WTC11 (cell line): Measurements from ENCODE around the gene GNAO1.

Source experiments
- FOXK1 ChIP-seq: sonication (generic); formaldehyde crosslinking; IDR thresholded peaks from 2 replicates; pipeline ENCODE4 v1.8.0; 2022; ENCODE audit warnings: mild to moderate bottlenecking, moderate library complexity, missing genetic modification reagents
- NR2C2 ChIP-seq: sonication (generic); formaldehyde crosslinking; IDR thresholded peaks from 2 replicates; pipeline ENCODE4 v1.8.0; 2022; ENCODE audit warnings: mild to moderate bottlenecking, missing genetic modification reagents
- SOX15 ChIP-seq: fragments of 250-450 bp; sonication (Bioruptor Pico); IDR thresholded peaks from 2 replicates; pipeline ENCODE4 v1.9.0; 2021; ENCODE audit warnings: mild to moderate bottlenecking
- TF ChIP-seq, protein P1 (sequence below): fragments of 200-600 bp; IDR thresholded peaks from 2 replicates; pipeline ENCODE4 v1.8.0; 2022; ENCODE audit warnings: antibody characterized with exemption
- TF ChIP-seq, protein P2 (sequence below): sonication (generic); formaldehyde crosslinking; IDR thresholded peaks from 2 replicates; pipeline ENCODE4 v1.8.0; 2022; ENCODE audit warnings: missing genetic modification reagents
- TF ChIP-seq, protein P3 (sequence below): sonication (generic); formaldehyde crosslinking; IDR thresholded peaks from 2 replicates; pipeline ENCODE4 v1.8.0; 2022; ENCODE audit warnings: mild to moderate bottlenecking, missing genetic modification reagents
- TF ChIP-seq, protein P4 (sequence below): sonication (generic); formaldehyde crosslinking; IDR thresholded peaks from 2 replicates; pipeline ENCODE4 v1.8.0; 2022; ENCODE audit warnings: mild to moderate bottlenecking, missing genetic modification reagents
- TF ChIP-seq, protein P5 (sequence below): sonication (generic); formaldehyde crosslinking; IDR thresholded peaks from 2 replicates; pipeline ENCODE4 v1.8.1; 2022; ENCODE audit warnings: low read depth, missing genetic modification reagents, borderline replicate concordance
- TF ChIP-seq, protein P6 (sequence below): sonication (generic); formaldehyde crosslinking; IDR thresholded peaks from 2 replicates; pipeline ENCODE4 v1.8.0; 2023; ENCODE audit warnings: missing genetic modification reagents, mild to moderate bottlenecking, borderline replicate concordance

DNA sequence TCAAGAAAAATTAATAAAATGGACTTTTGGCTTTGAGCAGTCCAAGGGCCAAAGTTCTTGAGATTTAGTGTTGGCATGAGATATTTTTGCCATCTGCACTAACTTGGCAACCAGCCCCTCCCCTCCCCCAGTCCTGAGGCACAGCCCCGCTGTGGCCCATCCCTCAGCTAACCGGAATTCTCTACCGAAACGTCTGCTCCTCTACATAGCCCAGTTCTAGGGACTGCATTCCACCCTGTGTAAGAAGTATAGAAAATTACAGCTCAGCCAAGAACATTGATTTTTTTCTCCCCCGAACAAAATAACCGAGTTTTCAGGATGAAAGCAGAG lies 136.6 kb downstream of the GNAO1 start:
- TF ChIP-seq, protein P1, sequence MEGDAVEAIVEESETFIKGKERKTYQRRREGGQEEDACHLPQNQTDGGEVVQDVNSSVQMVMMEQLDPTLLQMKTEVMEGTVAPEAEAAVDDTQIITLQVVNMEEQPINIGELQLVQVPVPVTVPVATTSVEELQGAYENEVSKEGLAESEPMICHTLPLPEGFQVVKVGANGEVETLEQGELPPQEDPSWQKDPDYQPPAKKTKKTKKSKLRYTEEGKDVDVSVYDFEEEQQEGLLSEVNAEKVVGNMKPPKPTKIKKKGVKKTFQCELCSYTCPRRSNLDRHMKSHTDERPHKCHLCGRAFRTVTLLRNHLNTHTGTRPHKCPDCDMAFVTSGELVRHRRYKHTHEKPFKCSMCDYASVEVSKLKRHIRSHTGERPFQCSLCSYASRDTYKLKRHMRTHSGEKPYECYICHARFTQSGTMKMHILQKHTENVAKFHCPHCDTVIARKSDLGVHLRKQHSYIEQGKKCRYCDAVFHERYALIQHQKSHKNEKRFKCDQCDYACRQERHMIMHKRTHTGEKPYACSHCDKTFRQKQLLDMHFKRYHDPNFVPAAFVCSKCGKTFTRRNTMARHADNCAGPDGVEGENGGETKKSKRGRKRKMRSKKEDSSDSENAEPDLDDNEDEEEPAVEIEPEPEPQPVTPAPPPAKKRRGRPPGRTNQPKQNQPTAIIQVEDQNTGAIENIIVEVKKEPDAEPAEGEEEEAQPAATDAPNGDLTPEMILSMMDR, result no peak
- no peak for TF ChIP-seq NR2C2 (CRISPR knock-in tag)
- TF ChIP-seq, protein P2, sequence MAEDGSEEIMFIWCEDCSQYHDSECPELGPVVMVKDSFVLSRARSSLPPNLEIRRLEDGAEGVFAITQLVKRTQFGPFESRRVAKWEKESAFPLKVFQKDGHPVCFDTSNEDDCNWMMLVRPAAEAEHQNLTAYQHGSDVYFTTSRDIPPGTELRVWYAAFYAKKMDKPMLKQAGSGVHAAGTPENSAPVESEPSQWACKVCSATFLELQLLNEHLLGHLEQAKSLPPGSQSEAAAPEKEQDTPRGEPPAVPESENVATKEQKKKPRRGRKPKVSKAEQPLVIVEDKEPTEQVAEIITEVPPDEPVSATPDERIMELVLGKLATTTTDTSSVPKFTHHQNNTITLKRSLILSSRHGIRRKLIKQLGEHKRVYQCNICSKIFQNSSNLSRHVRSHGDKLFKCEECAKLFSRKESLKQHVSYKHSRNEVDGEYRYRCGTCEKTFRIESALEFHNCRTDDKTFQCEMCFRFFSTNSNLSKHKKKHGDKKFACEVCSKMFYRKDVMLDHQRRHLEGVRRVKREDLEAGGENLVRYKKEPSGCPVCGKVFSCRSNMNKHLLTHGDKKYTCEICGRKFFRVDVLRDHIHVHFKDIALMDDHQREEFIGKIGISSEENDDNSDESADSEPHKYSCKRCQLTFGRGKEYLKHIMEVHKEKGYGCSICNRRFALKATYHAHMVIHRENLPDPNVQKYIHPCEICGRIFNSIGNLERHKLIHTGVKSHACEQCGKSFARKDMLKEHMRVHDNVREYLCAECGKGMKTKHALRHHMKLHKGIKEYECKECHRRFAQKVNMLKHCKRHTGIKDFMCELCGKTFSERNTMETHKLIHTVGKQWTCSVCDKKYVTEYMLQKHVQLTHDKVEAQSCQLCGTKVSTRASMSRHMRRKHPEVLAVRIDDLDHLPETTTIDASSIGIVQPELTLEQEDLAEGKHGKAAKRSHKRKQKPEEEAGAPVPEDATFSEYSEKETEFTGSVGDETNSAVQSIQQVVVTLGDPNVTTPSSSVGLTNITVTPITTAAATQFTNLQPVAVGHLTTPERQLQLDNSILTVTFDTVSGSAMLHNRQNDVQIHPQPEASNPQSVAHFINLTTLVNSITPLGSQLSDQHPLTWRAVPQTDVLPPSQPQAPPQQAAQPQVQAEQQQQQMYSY (CRISPR knock-in tag), result no peak
- TF ChIP-seq, protein P3, sequence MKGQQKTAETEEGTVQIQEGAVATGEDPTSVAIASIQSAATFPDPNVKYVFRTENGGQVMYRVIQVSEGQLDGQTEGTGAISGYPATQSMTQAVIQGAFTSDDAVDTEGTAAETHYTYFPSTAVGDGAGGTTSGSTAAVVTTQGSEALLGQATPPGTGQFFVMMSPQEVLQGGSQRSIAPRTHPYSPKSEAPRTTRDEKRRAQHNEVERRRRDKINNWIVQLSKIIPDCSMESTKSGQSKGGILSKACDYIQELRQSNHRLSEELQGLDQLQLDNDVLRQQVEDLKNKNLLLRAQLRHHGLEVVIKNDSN (CRISPR knock-in tag), result no peak
- TF ChIP-seq, protein P4, sequence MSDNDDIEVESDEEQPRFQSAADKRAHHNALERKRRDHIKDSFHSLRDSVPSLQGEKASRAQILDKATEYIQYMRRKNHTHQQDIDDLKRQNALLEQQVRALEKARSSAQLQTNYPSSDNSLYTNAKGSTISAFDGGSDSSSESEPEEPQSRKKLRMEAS, result no peak
- TF ChIP-seq FOXK1 (CRISPR knock-in tag), result no peak
- TF ChIP-seq, protein P5, sequence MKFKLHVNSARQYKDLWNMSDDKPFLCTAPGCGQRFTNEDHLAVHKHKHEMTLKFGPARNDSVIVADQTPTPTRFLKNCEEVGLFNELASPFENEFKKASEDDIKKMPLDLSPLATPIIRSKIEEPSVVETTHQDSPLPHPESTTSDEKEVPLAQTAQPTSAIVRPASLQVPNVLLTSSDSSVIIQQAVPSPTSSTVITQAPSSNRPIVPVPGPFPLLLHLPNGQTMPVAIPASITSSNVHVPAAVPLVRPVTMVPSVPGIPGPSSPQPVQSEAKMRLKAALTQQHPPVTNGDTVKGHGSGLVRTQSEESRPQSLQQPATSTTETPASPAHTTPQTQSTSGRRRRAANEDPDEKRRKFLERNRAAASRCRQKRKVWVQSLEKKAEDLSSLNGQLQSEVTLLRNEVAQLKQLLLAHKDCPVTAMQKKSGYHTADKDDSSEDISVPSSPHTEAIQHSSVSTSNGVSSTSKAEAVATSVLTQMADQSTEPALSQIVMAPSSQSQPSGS, result no peak
- TF ChIP-seq SOX15 (CRISPR knock-in tag), result no peak
- TF ChIP-seq, protein P6, sequence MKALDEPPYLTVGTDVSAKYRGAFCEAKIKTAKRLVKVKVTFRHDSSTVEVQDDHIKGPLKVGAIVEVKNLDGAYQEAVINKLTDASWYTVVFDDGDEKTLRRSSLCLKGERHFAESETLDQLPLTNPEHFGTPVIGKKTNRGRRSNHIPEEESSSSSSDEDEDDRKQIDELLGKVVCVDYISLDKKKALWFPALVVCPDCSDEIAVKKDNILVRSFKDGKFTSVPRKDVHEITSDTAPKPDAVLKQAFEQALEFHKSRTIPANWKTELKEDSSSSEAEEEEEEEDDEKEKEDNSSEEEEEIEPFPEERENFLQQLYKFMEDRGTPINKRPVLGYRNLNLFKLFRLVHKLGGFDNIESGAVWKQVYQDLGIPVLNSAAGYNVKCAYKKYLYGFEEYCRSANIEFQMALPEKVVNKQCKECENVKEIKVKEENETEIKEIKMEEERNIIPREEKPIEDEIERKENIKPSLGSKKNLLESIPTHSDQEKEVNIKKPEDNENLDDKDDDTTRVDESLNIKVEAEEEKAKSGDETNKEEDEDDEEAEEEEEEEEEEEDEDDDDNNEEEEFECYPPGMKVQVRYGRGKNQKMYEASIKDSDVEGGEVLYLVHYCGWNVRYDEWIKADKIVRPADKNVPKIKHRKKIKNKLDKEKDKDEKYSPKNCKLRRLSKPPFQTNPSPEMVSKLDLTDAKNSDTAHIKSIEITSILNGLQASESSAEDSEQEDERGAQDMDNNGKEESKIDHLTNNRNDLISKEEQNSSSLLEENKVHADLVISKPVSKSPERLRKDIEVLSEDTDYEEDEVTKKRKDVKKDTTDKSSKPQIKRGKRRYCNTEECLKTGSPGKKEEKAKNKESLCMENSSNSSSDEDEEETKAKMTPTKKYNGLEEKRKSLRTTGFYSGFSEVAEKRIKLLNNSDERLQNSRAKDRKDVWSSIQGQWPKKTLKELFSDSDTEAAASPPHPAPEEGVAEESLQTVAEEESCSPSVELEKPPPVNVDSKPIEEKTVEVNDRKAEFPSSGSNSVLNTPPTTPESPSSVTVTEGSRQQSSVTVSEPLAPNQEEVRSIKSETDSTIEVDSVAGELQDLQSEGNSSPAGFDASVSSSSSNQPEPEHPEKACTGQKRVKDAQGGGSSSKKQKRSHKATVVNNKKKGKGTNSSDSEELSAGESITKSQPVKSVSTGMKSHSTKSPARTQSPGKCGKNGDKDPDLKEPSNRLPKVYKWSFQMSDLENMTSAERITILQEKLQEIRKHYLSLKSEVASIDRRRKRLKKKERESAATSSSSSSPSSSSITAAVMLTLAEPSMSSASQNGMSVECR (CRISPR knock-in tag), result no peak
